PFSK-1 (cell line): ENCODE data around the gene G6PC1.

Experiments
- FOXP2 ChIP-seq: optimal IDR thresholded peaks from 2 replicates; pipeline ENCODE3; 2011; ENCODE audit warnings: borderline replicate concordance, control low read depth, inconsistent platforms; ENCODE audit not compliant: insufficient read depth; ENCODE audit errors: extremely low read length, extremely low read depth
- POLR2AphosphoS5 ChIP-seq: IDR thresholded peaks from 2 replicates; pipeline ENCODE4 v1.6.1; 2012; ENCODE audit warnings: low read depth, mild to moderate bottlenecking, control low read depth, low read length, moderate library complexity
- REST ChIP-seq, 2 experiments: IDR thresholded peaks; 2 replicates each; pipeline versions ENCODE4 v1.6.1 to v1.8.0; 2011 to 2012; ENCODE audit warnings: low read depth in 2 of 2, low read length in 2 of 2, control low read depth in 1 of 2, inconsistent platforms in 1 of 2, mild to moderate bottlenecking in 1 of 2, moderate library complexity in 1 of 2; ENCODE audit not compliant: insufficient read depth in 1 of 2
- SIN3A ChIP-seq: IDR thresholded peaks from 2 replicates; pipeline ENCODE4 v1.6.1; 2012; ENCODE audit warnings: mild to moderate bottlenecking, low read length, moderate library complexity, borderline replicate concordance; ENCODE audit not compliant: insufficient read depth
- TAF1 ChIP-seq: IDR thresholded peaks from 2 replicates; pipeline ENCODE4 v1.6.1; 2012; ENCODE audit warnings: low read length, control low read depth, borderline replicate concordance; ENCODE audit not compliant: insufficient read depth

The G6PC1 gene

GRCh38 chr17:42920106-42920900 lies 19.7 kb downstream of the G6PC1 start:
- no peak for TF ChIP-seq REST (IDR thresholded peaks at IDR 0.05; ENCODE audit: insufficient read depth in 1 of 2, low read depth in 2 of 2, low read length in 2 of 2)
- TF ChIP-seq FOXP2: no peak
- no peak for TF ChIP-seq SIN3A
- TF ChIP-seq TAF1: no peak
- TF ChIP-seq POLR2AphosphoS5: no peak

GRCh38 chr17:42920922-42921321 lies 20.3 kb downstream of the G6PC1 start:
- no peak for TF ChIP-seq POLR2AphosphoS5
- TF ChIP-seq TAF1: no peak
- TF ChIP-seq FOXP2: no peak
- no peak for TF ChIP-seq REST (IDR thresholded peaks at IDR 0.05; ENCODE audit: insufficient read depth in 1 of 2, low read depth in 2 of 2, low read length in 2 of 2)
- TF ChIP-seq SIN3A: no peak

- no peak for TF ChIP-seq TAF1
Measured at GRCh38 chr17:42922294-42922693, 21.7 kb downstream of the G6PC1 start.

GRCh38 chr17:42924891-42925290 lies 24.3 kb downstream of the G6PC1 start:
- no peak for TF ChIP-seq POLR2AphosphoS5
- TF ChIP-seq SIN3A: no peak
- TF ChIP-seq REST (IDR thresholded peaks at IDR 0.05; ENCODE audit: insufficient read depth in 1 of 2, low read depth in 2 of 2, low read length in 2 of 2): no peak
- no peak for TF ChIP-seq FOXP2
- no peak for TF ChIP-seq TAF1

GRCh38 chr17:42928714-42929496 lies 28.3 kb downstream of the G6PC1 start:
- no peak for TF ChIP-seq POLR2AphosphoS5

- TF ChIP-seq SIN3A: no peak
- TF ChIP-seq TAF1: no peak
Measured at GRCh38 chr17:42929497-42929844, 28.9 kb downstream of the G6PC1 start.
